Adrenal gland (tissue), 12 donors: Measurements from ENCODE around the gene COL25A1. TPM values are rescaled to one million over a fixed set of nuclear protein-coding genes. Genes with fewer than 3 reads are reported as not detected.

Experiments
- DNase-seq, 7 donors: peaks; one replicate each; pipeline ENCODE4 v3.0.0-alpha.2; 2019 to 2020
- H3K27ac ChIP-seq, 5 donors: fragments of 200-600 bp; sonication (generic) in 4 of 5; 1 replicate in 3 of 5; 2 replicates in 2 of 5; pipeline versions ENCODE4 v1.5.1 to v1.8.0; 2016 to 2020; ENCODE audit warnings: mild to moderate bottlenecking in 1 of 5
- H3K27me3 ChIP-seq: fragments of 200-600 bp; 2 replicates; pipeline ENCODE4 v1.8.0; 2021
- H3K36me3 ChIP-seq, 2 donors: fragments of 200-600 bp; replicated peaks in 1 of 2; 1 replicate in 1 of 2; 2 replicates in 1 of 2; pipeline versions ENCODE4 v1.5.1 to v1.8.0; 2018 to 2022
- H3K4me1 ChIP-seq, 2 donors: fragments of 200-600 bp; replicated peaks in 1 of 2; 1 replicate in 1 of 2; 2 replicates in 1 of 2; pipeline versions ENCODE4 v1.5.1 to v1.8.0; 2018 to 2021
- H3K4me3 ChIP-seq, 4 donors: fragments of 200-600 bp; sonication (generic) in 3 of 4; one replicate each; pipeline ENCODE4 v1.5.1; 2016 to 2018
- H3K9me3 ChIP-seq, 3 donors: fragments of 200-600 bp; sonication (generic) in 1 of 3; replicated peaks in 1 of 3; 1 replicate in 2 of 3; 2 replicates in 1 of 3; pipeline versions ENCODE4 v1.5.1 to v1.8.0; 2016 to 2021
- POLR2A ChIP-seq, 2 donors: fragments of 450-650 bp; IDR thresholded peaks; one replicate each; pipeline ENCODE4 v1.6.1; 2017; ENCODE audit warnings: antibody characterized with exemption in 2 of 2, mild to moderate bottlenecking in 2 of 2, moderate library complexity in 1 of 2
- WGBS, 4 donors: extraction: QIAGEN DNeasy Blood & Tissue Kit in 2 of 4; methylation state at CpG; one replicate each; pipeline versions ENCODE4 v1.1.5 to v1.1.7; 2013 to 2017; 5-methylcytosine and 5-hydroxymethylcytosine counted together
- intact Hi-C, 2 donors: fragments of 100-400 bp; cut with DNase I; formaldehyde crosslinking; loops; one replicate each; pipeline versions ENCODE4 v1.14.1 to v1.15.0; 2022 to 2023
- polyA plus RNA-seq, 3 donors: library from polyadenylated mRNA; stranded (reverse); fragments of 200-250 nt in 2 of 3; fragments of 350-450 nt in 1 of 3; fragmentation: Illumina TruSeq in 1 of 3; extraction: RNeasy Lipid Tissue Mini Kit (QIAGEN cat#74804) in 1 of 3; gene quantifications; one replicate each; pipeline ENCODE4 v1.2.3, GENCODE V29; 2013 to 2014
- total RNA-seq, 9 donors: library from RNA; depleted of rRNA in 4 of 9; stranded (reverse); fragments of >200 nt in 4 of 9; fragments of 120-200 nt in 1 of 9; fragmentation: NEBNext Ultra II Directional in 1 of 9; extraction: Animal tissue kit (Norgen Biotek cat#: 25700) in 1 of 9; gene quantifications; one replicate each; pipeline versions ENCODE4 v1.1.0 to v1.2.4, GENCODE V29; 2013 to 2023
- TF ChIP-seq, protein P1 (sequence below), 6 experiments: fragments of 450-650 bp in 4 of 6; fragments of 200-600 bp in 2 of 6; sonication (generic) in 1 of 6; IDR thresholded peaks; 1 replicate in 5 of 6; 2 replicates in 1 of 6; pipeline versions ENCODE4 v1.5.1 to v1.8.0; 2016 to 2021; ENCODE audit warnings: antibody characterized with exemption in 6 of 6, mild to moderate bottlenecking in 2 of 6, moderate library complexity in 1 of 6
- donor health status: healthy with polysubstance abuse.
- donor health status: Bipolar disorder and iron deficiency.
- donor health status: DM: yes; HTN: yes; CAD: no.
- donor health status: DM: no; HTN: no; CAD: no.
- donor health status: DM: no; HTN: no; CAD: no.
- donor health status: DM: yes; HTN: yes; CAD: no.

COL25A1 gene
- total and polyA plus RNA-seq, 12 donors: 0.05 to 2.1 (median 0.47) TPM

GRCh38 chr4:108830509-108831244 is 471.8 kb downstream of the COL25A1 start:
- H3K27me3 ChIP-seq: peaks cover 16% of the 10 kb centered on the region
- H3K27ac ChIP-seq: no peak overlapping the region
- WGBS, 4 donors: 41 to 47% (median 44%) methylated on average over 4 of the region's 4 CpGs
- no peak overlapping the region for H3K4me3 ChIP-seq
- peak in 3 of 7 donors; percentile 15 to 21 (median 21) for DNase-seq
- TF ChIP-seq, protein P1, sequence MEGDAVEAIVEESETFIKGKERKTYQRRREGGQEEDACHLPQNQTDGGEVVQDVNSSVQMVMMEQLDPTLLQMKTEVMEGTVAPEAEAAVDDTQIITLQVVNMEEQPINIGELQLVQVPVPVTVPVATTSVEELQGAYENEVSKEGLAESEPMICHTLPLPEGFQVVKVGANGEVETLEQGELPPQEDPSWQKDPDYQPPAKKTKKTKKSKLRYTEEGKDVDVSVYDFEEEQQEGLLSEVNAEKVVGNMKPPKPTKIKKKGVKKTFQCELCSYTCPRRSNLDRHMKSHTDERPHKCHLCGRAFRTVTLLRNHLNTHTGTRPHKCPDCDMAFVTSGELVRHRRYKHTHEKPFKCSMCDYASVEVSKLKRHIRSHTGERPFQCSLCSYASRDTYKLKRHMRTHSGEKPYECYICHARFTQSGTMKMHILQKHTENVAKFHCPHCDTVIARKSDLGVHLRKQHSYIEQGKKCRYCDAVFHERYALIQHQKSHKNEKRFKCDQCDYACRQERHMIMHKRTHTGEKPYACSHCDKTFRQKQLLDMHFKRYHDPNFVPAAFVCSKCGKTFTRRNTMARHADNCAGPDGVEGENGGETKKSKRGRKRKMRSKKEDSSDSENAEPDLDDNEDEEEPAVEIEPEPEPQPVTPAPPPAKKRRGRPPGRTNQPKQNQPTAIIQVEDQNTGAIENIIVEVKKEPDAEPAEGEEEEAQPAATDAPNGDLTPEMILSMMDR (IDR thresholded peaks at IDR 0.05): no peak
- TF ChIP-seq POLR2A (IDR thresholded peaks at IDR 0.05): no peak
- H3K36me3 ChIP-seq: no peaks in the 10 kb centered on the region
- H3K9me3 ChIP-seq: no peaks in the 10 kb centered on the region
- intact Hi-C loops: loop anchor here (5.0 kb wide), 1 partner anchor 577 kb away; no protein-coding TSS in a partner anchor
- no peaks in the 10 kb centered on the region for H3K4me1 ChIP-seq

DNA sequence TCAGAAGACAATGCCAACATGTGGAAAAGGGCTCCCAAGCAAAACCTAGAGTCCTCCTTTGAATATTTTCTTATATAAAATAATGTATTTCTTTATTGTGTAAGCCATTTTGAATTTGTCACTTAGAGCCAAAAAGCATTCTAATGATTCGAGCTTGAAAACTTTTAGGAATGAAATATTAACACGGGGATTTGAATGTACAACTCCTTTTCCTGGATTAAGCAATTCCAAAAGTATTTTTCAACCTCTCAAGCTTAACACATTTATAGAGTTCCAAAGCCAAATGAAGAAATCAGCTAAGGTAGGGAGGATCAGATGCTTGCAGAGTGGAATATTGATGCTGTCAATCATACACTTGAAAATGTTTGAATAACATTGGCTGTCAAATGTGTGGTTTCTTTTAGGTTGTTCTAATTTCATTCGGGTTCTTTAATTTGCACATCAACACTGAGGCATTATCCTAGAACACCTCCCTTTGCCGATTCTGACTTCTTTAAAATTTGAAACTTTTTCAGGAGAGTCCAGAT is 472.4 kb downstream of the COL25A1 start:
- intact Hi-C loops: loop anchor here (5.0 kb wide), 1 partner anchor 577 kb away; no protein-coding TSS in a partner anchor
- H3K36me3 ChIP-seq: no peaks in the 10 kb centered on the region
- TF ChIP-seq, protein P1 (IDR thresholded peaks at IDR 0.05): no peak
- no peak for TF ChIP-seq POLR2A (IDR thresholded peaks at IDR 0.05)
- no peak overlapping the region for H3K27ac ChIP-seq
- peaks cover 12% of the 10 kb centered on the region for H3K27me3 ChIP-seq
- no peaks in the 10 kb centered on the region for H3K9me3 ChIP-seq
- DNase-seq: no peak
- WGBS, 4 donors: 65 to 86% (median 77%) methylated on average over 4 of the region's 4 CpGs
- H3K4me3 ChIP-seq: no peak overlapping the region
- no peaks in the 10 kb centered on the region for H3K4me1 ChIP-seq

GRCh38 chr4:108828620-108829019 is 473.8 kb downstream of the COL25A1 start:
- Histone ChIP-seq H3K27ac (no peak overlapping the region), H3K4me1 (no peaks in the 10 kb centered on the region), H3K4me3 (no peak overlapping the region), H3K9me3 (no peaks in the 10 kb centered on the region), H3K27me3 (peaks cover 7% of the 10 kb centered on the region), H3K36me3 (no peaks in the 10 kb centered on the region)
- TF ChIP-seq, protein P1 (IDR thresholded peaks at IDR 0.05): no peak
- no peak for TF ChIP-seq POLR2A (IDR thresholded peaks at IDR 0.05)
- WGBS, 4 donors: 24 to 37% (median 31%) methylated on average over 3 of the region's 3 CpGs
- DNase-seq: peak in 1 of 7 donors; percentile 5
- intact Hi-C loops: no loop called here

GRCh38 chr4:108825737-108826136 is 476.7 kb downstream of the COL25A1 start:
- Histone ChIP-seq H3K27ac (no peak overlapping the region), H3K4me3 (no peak overlapping the region), H3K4me1 (no peaks in the 10 kb centered on the region), H3K36me3 (no peaks in the 10 kb centered on the region), H3K27me3 (peaks cover under 1% of the 10 kb centered on the region), H3K9me3 (no peaks in the 10 kb centered on the region)
- no peak for DNase-seq
- no peak for TF ChIP-seq POLR2A (IDR thresholded peaks at IDR 0.05)
- TF ChIP-seq, protein P1 (IDR thresholded peaks at IDR 0.05): no peak
- intact Hi-C loops: no loop called here
- WGBS, 4 donors: 70 to 77% (median 74%) methylated on average over 2 of the region's 2 CpGs
